Activated gamma-delta T cell (primary cell): ENCODE measurements around the gene STK24.

Experiments used
- DNase-seq: peaks from one replicate; lab custom pipeline; 2025; lab: John Stamatoyannopoulos, UW

The STK24 gene

DNA sequence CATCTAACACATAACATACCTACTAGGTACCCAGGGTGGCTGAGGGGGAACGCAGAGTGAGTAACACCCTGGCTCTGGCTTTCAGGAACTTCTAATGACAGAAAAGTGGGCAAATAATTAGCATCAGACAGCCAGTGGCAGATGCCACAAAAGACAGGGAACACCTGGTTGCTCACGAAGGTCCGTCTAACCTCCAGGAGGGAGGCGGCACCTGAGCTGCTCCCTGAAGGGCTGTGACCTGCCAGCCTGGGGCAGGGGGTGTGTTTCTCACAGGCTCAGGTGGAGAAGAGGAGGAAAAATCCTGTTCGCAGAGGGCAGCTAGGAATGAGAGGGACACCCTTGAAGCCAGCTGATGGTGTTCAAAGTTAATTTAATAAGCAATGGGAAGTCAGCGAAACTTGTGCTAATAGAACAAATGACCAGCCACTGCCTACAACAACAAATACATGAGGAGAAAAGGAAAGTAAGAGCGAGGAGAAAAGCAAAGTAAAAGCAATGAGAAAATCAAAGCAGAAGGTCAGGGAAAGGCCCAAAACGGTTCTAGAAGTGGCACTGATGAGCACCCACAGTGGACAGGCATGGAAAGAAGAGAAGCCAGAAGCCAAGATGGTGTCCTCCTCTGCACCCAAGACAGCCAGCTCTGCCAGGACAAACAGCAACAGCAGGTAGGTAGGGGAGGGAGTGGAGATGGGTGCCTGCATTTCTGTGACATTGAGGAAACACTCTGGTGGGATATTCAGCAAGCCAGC, 87.3 kb downstream of the STK24 start:
- no peak for DNase-seq

DNA sequence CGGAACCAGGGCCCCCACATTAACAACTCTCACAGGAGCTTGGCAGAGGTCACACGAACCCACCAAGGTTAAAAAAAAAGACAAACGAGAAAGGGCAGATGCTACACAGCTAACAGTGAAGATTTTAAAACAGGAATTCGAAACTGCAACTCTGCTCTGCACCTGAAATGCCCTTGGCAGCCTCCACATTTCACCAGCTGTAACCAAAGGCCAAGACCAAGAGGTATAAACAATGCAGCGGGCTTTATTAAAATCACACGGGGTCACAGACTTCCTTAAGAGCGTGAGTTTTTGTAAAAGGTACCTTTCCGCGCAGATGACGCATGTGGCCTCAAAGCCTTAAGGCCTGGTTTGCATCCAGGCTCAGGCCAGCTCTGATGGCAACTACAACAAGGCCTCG, 88.2 kb downstream of the STK24 start:
- no peak for DNase-seq

DNA sequence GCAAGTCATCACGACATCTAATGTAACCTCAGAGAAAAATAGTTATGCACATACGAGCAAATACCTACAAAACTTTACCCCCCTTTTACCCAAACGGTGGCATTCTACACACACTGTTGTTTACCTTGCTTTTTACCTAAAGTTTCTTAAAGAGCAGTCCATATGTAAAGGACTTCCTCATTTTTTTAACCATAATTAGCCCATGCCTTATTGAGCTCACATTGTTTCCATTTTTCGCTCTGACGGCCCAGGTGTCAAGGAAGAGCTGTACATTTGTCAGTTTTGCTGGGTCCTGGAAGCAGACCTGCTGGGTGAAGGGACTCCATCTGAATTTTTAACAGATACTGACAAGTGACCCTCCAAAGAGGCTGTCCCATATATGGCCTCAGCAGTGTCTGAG, 89.4 kb downstream of the STK24 start:
- DNase-seq = no peak

DNA sequence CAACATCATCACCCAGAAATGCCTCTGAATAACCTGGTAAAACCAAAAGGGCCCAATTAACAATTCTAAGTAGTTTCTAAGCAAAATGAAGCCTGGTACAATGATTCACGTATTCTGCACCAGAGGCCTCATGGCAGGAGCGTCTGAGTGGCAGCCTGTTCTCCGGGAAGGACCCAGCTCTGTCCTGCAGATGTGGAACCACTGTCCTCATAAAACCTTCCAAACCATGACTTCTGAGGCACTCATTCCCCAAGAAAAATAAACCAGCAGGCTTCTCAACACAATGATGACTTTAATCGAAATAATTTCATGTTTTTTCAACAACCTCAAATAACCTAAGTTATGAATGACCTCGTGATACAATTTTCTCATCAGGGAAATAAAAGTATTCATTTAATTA, 89.9 kb downstream of the STK24 start:
- DNase-seq = no peak

DNA sequence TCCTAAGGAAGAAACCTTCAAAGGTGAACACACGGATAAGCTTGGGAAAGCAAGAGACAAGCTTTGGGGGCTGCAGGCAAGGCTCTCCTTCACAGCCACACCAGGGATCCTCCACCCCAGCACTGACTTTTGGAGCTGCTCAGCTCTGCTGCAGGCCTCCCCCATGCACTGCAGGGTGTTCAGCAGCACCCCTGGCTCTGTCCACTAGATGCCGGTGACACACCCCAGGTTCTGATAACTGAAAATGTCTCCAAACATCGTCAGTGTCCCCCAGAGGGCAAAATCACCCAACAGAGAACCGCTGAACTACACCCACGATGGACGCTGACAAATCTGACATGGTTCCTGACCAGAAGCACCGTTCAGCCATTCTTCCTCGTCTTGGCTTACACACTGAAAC, 90.5 kb downstream of the STK24 start:
- DNase-seq = no peak

DNA sequence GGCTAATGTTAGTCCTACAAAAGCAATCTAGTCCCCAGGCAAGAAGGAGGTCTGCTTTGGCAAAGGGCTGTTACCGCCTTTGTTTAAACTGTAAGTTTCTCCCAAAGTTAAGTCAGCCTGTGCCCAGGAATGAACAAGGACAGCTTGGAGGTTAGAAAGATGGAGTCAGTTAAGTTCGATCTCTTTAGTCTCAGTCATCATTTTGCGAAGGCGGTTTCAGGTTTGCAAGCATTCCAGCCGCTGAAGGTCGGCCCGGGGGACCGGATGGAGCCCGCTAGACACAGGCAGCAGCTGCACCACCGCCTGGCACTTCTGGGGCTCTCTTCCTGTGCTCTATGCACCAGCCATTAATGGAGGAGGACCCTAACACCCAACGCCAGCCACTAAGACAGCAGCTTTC, 91.3 kb downstream of the STK24 start:
- DNase-seq = no peak

DNA sequence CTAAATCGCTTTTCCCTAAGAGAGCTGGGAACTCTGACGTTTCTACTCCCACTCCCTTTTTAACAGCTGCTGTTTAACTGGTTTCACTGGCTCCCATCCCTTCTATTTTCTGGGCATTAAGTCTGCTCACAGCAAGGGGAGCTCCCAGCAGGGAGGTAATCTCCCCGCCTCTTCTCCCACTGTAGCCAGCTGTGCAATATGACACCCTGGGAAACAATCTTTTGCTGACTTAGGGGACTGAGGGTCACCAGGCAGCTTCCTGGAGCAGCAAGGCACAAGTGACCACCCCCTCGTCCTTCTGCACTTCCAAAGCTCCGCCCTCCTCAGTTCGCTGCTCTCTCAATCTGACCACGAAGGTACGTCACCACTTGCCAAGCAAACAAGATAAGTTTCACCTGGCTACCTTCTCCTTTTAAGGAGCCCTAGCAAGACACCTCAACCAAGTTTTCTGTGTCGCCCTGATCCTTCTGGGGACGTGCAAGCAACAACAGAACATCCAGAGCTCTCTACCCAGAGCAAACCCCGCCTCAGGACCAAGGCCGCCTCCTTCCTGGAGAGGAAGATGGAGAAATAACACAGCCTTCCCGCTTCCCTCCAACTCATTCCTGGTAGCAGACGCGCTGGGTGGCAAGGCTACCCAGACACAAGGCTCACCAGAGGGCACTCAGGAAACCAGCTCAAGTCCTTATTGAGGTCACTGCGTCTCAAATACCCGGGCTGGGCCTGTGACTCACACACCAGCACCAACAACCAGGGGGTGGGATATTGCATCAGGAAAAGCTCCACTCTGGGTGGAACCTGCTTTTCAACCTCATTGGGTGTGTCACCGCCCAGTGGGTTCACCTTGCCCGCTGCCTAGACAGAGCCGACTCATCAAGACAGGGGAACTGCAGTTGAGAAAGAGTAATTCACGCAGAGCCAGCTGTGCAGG, 92.4 kb downstream of the STK24 start:
- no peak for DNase-seq

DNA sequence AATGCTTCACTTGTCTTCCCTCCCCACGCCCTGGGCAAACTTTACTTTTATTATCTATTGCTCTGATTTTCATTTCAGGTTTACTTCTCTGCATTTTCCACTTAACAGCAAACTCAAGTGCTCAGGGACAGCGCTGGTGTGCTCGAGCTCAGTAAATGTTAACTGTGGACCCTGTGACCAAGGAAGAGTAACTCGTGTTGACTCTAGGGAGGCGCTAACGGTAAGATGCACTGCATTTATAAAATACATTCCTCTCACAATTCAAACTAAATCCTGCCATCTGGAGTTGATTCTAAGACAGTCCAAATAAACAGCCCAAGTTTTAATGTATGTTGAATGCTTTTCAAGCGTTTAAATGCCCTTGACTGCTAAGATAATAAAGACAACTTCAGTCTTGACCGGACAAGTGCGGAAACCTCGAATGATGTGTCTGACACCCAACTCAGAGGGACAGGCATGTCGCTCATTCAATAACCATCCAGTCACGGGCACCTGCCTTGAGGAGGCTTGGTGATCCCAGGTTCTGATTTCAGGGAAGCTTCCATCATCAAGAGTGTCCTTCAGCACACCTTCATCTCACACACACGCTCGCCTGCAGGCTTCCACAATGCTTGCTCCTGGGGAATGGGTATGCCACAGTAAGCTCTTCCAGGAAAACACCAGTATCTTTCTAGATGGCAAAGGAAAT, 93.2 kb downstream of the STK24 start:
- no peak for DNase-seq

DNA sequence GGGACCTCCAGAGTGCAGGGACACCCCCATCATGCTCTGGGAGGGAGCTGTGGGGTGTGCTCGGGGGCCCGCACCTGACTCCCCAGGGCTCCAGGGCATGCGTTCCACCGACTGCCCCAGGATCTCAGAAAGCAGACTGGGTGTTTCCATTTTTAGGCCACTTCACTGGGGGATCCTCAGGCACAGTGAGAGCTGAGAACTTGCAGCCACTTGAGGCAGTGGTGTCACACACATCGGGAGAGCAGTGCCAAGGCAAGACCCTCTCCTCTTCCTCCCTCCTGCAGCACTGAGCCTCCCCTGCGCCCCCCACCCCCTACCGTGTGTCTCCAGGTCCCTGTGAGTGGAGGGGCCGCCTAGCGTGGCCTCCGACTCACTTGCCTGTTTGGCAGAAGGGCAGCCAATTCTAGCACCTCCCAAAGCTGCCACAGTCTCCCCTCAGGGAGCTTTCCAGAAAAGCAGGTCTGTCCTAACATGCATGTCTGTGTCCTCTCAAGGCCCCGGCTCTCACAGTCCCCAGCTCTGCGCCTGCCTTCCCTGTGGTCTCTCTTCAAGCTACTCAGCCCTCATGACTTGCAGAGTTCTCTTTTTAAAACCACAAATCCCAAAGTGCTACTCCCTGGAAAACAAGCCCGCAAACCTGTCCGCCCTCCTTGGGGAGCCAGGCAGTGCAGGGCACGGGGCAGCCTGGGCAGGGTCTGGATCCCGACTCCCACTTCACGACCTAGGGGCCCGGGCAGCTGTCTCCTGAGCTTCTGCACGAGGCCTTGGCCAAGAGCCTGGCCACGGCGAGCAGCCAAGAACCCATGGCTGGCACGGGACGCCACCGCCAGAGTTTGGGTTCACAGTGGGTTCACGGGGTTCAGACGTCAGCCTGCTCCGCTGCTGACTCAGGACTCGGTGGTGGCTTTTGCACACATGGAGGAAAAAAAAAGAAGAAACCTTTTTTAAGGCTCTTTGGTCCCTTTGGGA, 94.1 kb downstream of the STK24 start:
- DNase-seq = no peak

DNA sequence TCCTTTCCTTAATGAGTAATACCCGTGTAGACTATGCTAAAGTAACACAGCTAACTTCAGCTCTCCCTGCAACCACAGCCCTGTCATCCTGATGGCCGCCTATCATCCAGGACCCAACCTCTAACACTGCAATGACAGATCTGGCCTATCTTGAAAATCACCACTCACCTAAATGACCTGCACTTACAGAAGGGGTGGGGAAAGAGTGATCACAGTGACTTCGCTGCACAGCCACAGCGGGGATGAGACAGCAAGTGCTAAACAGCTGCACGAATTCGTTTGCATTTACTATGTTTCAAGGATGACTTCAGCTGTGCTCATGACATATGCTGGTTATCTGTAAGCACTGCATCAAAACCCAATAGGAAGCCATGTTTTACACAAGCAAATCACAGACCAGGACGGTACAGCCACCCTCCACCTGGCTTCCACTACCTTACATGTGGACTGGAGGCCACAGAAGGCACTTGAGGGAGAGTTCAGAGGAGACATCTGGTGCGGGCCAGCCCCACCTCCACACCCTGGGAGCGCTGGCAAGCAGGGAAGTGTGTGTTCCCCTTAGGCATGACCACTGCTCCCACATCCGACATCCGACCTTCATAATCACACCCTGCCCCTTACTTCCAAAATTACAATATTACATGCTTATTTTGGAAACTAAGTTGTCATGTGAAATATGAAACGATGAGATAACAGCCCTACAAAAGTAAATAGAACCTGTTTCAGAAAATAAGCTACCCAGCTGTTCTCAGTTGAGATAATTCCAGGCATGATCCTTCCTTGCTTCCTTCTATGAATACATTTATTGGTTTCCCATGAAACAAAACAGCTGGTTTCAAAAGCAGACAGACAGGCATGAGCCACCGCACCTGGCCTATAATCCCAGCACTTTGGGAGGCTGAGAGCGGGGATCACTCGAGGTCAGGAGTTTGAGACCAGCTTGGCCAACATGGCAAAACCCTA, 95.7 kb downstream of the STK24 start:
- no peak for DNase-seq

DNA sequence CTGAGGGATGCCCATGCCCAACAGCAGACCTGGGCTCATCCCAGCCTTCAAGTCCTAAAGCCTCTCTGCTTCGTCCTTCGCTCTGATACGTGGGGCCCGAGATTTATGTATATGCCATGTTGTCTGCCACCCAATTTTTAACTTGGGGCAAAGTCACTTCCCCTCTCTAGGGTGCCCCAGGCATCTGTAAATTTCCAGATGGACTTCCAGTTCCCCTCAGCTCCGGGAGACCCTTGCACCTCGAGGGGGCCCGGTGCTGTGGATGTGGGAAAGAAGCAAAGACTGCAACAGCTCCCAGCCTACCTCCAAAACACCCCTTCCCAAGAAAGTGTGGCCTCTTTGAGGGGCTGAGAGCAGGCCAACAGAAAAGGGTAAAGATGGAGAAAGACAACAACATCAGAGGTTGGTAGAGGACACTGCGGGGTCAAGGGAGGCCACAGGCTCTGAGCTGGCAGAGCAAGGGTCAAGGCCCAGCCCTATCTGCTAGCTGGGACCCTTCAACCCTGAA, 97.4 kb downstream of the STK24 start:
- no peak for DNase-seq

DNA sequence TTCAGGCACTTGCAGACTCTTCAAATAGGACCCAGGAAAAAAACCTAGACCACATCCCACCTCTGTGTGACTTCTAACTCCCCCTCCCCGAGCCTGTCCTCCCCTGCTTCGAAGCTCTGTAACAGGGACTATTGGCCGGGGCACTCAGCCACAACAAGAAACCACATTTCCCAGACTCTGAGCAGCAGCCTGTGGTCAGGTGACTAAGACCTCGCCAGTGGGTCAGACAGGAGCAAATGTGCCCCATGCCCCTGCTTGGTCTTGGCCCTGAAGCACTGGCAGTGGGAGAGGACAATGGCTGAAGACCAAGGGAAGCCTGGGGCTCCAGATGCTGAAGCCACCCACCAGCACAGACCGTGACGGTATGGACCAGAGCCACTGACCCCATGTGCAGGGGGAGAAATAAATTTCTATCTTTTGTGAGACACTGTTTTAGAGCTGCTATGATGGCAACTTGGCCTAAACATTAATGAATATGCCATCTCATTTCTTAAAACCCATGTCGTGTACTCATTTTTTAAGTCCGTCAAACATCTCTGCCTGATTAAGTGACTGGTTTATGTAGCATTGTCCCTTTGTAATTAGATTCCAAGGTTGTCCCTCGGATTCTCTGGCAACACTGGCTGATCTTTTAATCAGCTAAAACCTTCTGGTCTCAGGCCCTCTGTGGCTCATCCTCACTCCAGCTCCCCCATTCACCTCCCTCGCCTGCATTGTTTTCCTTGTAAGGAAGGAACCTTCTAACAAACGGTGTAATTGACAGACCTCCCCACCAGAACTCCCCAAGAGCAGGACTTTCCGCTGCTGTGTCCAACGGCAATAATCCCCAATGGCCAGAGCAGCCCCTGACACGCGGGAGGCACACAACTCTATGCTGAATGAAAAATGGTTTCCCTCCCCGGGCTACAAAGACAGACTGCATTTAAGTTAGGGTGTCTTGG, 98.4 kb downstream of the STK24 start:
- no peak for DNase-seq

DNA sequence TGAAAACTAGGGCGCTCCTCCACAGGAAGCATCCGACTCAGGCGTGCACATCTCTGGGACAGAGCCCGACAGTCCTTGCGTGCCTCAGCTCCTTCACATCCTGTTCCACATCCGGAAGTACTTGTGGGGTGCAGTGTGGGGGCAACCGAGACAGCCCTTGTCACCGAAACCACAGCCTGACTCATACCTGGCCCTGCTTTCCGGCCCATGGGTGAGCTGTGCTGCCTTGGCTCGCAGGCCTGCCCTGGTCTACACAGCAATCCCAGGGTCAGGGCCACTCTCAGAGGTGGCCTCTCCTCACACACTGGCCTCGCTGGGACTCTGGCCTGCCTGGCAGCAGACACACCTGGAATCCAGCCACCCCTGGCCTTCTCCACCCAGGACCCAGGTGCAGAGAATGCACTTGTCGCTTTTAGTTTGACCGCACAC, 100.4 kb downstream of the STK24 start:
- peak; percentile 37 for DNase-seq

DNA sequence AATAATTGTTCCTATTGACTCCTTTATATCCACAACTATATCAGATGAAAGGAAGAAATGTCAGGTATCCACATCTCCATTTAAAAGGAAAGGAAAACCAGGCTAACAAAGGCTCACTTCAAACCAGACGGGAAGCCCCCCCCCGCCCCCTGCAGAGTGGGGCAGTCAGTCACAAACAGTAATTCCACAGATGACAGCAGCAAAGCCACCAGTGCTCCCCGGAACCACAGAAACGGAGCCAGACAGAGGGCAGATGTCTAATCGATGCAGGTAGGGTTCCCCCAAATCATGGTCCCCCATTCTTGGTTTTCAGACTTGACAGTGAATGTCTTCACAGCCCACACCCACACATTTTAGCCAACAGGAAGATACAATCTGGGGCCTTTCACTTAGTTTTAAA, 100.8 kb downstream of the STK24 start:
- peak; percentile 23 for DNase-seq

DNA sequence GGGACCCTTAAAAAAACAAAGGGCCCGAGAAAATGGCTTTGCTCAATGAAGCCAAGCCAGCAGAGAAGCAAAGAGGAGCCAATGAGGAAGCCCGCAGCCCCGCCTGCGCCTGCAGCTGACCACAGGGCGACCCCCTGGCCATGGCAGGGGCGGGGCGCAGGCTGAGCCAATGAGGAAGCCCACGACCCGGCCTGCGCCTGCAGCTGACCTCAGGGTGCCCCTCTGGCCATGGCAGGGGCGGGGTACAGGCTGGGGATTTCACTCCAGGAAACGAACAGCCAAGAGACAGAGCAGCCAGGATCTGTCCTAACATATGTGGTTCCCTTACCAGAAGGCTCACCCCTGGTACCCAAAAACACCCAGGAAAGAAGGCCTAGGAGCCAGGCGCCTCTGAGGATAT, 101.4 kb downstream of the STK24 start:
- no peak for DNase-seq

DNA sequence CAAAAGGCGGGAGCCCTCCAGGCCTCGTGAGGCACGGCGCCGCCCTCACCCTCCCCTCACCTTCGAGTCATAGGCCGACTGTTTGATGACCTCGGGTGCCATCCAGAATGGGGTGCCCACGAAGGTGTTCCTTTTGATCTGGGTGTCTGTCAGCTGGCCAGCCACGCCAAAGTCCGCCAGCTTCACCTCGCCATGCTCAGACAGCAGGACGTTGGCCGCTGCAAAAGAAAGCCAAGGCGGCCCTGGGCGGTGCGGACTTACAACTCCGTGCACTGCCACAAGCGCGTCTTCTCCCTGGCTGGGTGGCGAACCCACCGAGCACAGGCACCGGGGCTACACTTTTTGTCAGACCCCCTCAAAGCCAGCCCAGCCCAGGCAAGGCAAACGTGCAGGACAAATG, 102.1 kb downstream of the STK24 start:
- no peak for DNase-seq

DNA sequence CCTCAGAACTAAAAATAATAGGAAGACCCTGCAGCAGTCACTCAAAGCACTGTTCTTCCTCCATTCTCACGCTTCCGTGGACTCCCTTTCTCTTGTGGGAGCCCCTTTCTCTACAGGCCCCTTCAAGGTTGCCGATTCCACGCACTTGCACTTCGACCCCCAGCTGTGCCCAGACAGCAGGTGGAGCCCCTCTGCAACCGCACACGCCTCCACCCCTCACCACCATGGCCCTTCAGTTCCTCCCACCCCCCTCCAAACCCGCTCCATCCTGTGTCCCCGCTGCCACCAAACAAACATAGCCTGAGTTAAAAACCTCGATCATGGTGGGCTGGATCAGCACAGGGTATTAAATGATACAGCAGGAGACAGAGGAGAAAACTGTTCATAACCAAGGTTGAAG, 102.6 kb downstream of the STK24 start:
- DNase-seq = no peak

DNA sequence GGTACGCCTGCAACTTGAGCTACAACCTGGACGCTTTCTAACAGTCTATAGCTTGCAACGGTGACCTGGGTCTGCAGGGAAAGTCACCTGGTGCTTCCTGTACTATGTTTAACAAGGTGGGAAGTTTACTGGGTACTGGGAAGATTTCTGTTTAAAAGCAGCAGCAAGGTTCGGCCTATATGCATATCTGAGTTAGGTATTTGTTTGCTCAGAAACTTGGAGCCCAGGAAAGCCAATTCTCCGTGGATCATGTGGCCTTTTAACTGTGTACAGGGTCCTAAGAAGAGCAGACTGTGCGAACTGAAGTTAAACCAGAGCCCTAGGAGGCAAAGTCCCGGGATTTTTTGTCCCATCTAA, 103.1 kb downstream of the STK24 start:
- DNase-seq = no peak
